ENCODE measurements around the gene KLK8.

GRCh38 chr19:51003316-51003715 is 1.9 kb upstream of the KLK8 start:
- TF ChIP-seq CTCF (IDR thresholded peaks at IDR 0.05) (no peak), POLR2A (IDR thresholded peaks at IDR 0.05) (no peak)

All from esophagus squamous epithelium (tissue), 4 donors.